Endodermal cell (in vitro differentiated cells): ENCODE data around the gene JAKMIP3. TPM values are rescaled to one million over a fixed set of nuclear protein-coding genes. Genes with fewer than 3 reads are reported as not detected.

Source experiments
- DNase-seq: peaks from one replicate; pipeline ENCODE4 v3.0.0-alpha.2; 2017
- H3K27ac ChIP-seq: 2 replicates; pipeline ENCODE4 v1.5.1; 2013; ENCODE audit warnings: mild to moderate bottlenecking, low read depth, low read length, moderate library complexity
- H3K27me3 ChIP-seq: 2 replicates; pipeline ENCODE4 v1.6.1; 2013; ENCODE audit warnings: mild to moderate bottlenecking, low read length, moderate library complexity; ENCODE audit not compliant: insufficient read depth, control insufficient read depth, poor library complexity, severe bottlenecking
- H3K36me3 ChIP-seq: 2 replicates; pipeline ENCODE4 v1.7.0; 2013; ENCODE audit warnings: mild to moderate bottlenecking, low read length, moderate library complexity; ENCODE audit not compliant: control insufficient read depth, insufficient read depth
- H3K4me1 ChIP-seq: one replicate; pipeline ENCODE4 v1.7.0; 2013; ENCODE audit warnings: low read length; ENCODE audit not compliant: control insufficient read depth, insufficient read depth
- H3K4me3 ChIP-seq: 2 replicates; pipeline ENCODE4 v1.5.1; 2013; ENCODE audit warnings: mild to moderate bottlenecking, low read length, moderate library complexity
- H3K9ac ChIP-seq: 2 replicates; pipeline ENCODE4 v1.6.1; 2013; ENCODE audit warnings: mild to moderate bottlenecking, low read length, moderate library complexity; ENCODE audit not compliant: poor library complexity, severe bottlenecking; ENCODE audit errors: extremely low read depth
- H3K9me3 ChIP-seq: 2 replicates; pipeline ENCODE4 v1.6.1; 2013; ENCODE audit warnings: mild to moderate bottlenecking, low read length, moderate library complexity; ENCODE audit not compliant: control insufficient read depth
- H3K27ac Mint-ChIP-seq: 2 replicates; pipeline ENCODE4 v1.8.0; 2020; ENCODE audit warnings: mixed read lengths
- H3K27me3 Mint-ChIP-seq: 2 replicates; pipeline ENCODE4 v1.8.0; 2021; ENCODE audit warnings: mild to moderate bottlenecking, mixed read lengths; ENCODE audit not compliant: insufficient read depth
- H3K36me3 Mint-ChIP-seq: 2 replicates; pipeline ENCODE4 v1.8.0; 2020; ENCODE audit warnings: low read depth, mixed read lengths
- H3K4me1 Mint-ChIP-seq: 2 replicates; pipeline ENCODE4 v1.8.0; 2020; ENCODE audit warnings: mixed read lengths
- H3K4me3 Mint-ChIP-seq: 2 replicates; pipeline ENCODE4 v1.8.0; 2020; ENCODE audit warnings: mild to moderate bottlenecking, moderate library complexity, mixed read lengths
- H3K9me3 Mint-ChIP-seq: 2 replicates; pipeline ENCODE4 v1.8.0; 2020; ENCODE audit warnings: mild to moderate bottlenecking, mixed read lengths
- CTCF ChIP-seq: fragments of 200-600 bp; sonication (generic); conservative IDR thresholded peaks from 2 replicates; pipeline ENCODE4 v1.5.0; 2021; ENCODE audit warnings: antibody characterized with exemption, mild to moderate bottlenecking
- WGBS, 2 experiments: methylation state at CpG; one replicate each; pipeline versions ENCODE4 v1.1.5 to v1.1.7; 2013; ENCODE audit warnings: missing lambda C conversion rate in 2 of 2, mixed read lengths in 1 of 2; ENCODE audit not compliant: insufficient coverage in 1 of 2, insufficient read length in 1 of 2; 5-methylcytosine and 5-hydroxymethylcytosine counted together
- total RNA-seq, 2 donors: library from RNA; stranded (reverse); fragmentation: NEBNext Ultra II Directional in 1 of 2; extraction: Animal tissue kit (Norgen Biotek cat#: 25700) in 1 of 2; gene quantifications; 2 replicates in 1 of 2; 3 replicates in 1 of 2; pipeline ENCODE4 v1.2.1, GENCODE V29; 2021

The JAKMIP3 gene
- total RNA-seq, 2 donors from 2014 or later = 0.95 to 0.99 TPM

GRCh38 chr10:132019366-132019765 lies 46.4 kb upstream of the JAKMIP3 start:
- Mint-ChIP-seq H3K4me1 (peaks cover 25% of the 10 kb centered on the region), H3K9me3 (no peaks in the 10 kb centered on the region), H3K36me3 (no peaks in the 10 kb centered on the region), H3K27me3 (peaks cover 16% of the 10 kb centered on the region), H3K27ac (no peak overlapping the region), H3K4me3 (no peak overlapping the region)
- no peak overlapping the region for H3K4me3 ChIP-seq
- TF ChIP-seq CTCF = no peak
- no peak overlapping the region for H3K9ac ChIP-seq
- H3K36me3 ChIP-seq = no peaks in the 10 kb centered on the region
- H3K27me3 ChIP-seq = peaks cover 8% of the 10 kb centered on the region
- H3K27ac ChIP-seq = no peak overlapping the region
- peaks cover 4% of the 10 kb centered on the region for H3K4me1 ChIP-seq
- WGBS, 2 experiments = 95% methylated on average over 7 of the region's 7 CpGs; no CpG with 5 or more reads in 1 of the 2 experiments
- no peaks in the 10 kb centered on the region for H3K9me3 ChIP-seq
- no peak for DNase-seq

- Histone ChIP-seq H3K4me1 (peaks cover 4% of the 10 kb centered on the region), H3K36me3 (no peaks in the 10 kb centered on the region), H3K27me3 (peaks cover 8% of the 10 kb centered on the region), H3K9ac (no peak overlapping the region), H3K27ac (no peak overlapping the region), H3K9me3 (no peaks in the 10 kb centered on the region), H3K4me3 (no peak overlapping the region)
- Mint-ChIP-seq H3K36me3 (no peaks in the 10 kb centered on the region), H3K27ac (no peak overlapping the region), H3K4me3 (no peak overlapping the region), H3K9me3 (no peaks in the 10 kb centered on the region), H3K27me3 (peaks cover 19% of the 10 kb centered on the region), H3K4me1 (peaks cover 21% of the 10 kb centered on the region)
- TF ChIP-seq CTCF = no peak
- 71 to 80% methylated on average over 7 to 13 of the region's 13 CpGs for WGBS, 2 experiments
- DNase-seq = no peak
Measured at GRCh38 chr10:132020456-132020855, 45.3 kb upstream of the JAKMIP3 start.

- Mint-ChIP-seq H3K36me3 (no peaks in the 10 kb centered on the region), H3K4me3 (no peak overlapping the region), H3K27ac (no peak overlapping the region), H3K9me3 (no peaks in the 10 kb centered on the region), H3K4me1 (peaks cover 15% of the 10 kb centered on the region), H3K27me3 (peaks cover 19% of the 10 kb centered on the region)
- H3K27me3 ChIP-seq = peaks cover 8% of the 10 kb centered on the region
- no peaks in the 10 kb centered on the region for H3K9me3 ChIP-seq
- H3K9ac ChIP-seq = no peak overlapping the region
- no peak for DNase-seq
- H3K4me3 ChIP-seq = no peak overlapping the region
- peaks cover 4% of the 10 kb centered on the region for H3K4me1 ChIP-seq
- H3K27ac ChIP-seq = no peak overlapping the region
- WGBS, 2 experiments = 94% methylated on average over 24 of the region's 24 CpGs
- no peak for TF ChIP-seq CTCF
- H3K36me3 ChIP-seq = no peaks in the 10 kb centered on the region
Measured at GRCh38 chr10:132021046-132021445, 44.7 kb upstream of the JAKMIP3 start.
